NCI-H82 (cell line): ENCODE measurements around the gene ANO3.

ENCODE experiments used
- DNase-seq: peaks from one replicate; lab custom pipeline; 2025; lab: John Stamatoyannopoulos, UW

Gene ANO3

DNA sequence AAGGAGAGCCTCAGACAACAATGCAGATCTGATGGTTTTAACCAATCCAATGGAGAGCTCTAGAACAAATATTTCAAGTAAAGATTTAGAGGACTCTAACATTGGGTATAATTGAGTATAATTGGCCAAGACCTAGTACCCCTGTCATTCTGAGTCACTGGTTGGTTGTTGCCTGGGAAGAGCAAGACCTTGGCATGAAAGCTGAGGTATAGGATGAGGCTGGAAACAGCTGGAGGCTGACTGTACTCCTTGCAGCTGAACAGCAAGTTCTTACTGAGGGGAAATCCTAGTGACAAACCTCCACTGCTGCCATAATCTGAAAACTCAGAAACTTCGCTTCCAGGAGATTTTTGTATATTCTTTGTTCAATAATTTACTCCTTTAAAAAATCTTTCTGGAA is 294.4 kb downstream of the ANO3 start:
- DNase-seq: no peak

DNA sequence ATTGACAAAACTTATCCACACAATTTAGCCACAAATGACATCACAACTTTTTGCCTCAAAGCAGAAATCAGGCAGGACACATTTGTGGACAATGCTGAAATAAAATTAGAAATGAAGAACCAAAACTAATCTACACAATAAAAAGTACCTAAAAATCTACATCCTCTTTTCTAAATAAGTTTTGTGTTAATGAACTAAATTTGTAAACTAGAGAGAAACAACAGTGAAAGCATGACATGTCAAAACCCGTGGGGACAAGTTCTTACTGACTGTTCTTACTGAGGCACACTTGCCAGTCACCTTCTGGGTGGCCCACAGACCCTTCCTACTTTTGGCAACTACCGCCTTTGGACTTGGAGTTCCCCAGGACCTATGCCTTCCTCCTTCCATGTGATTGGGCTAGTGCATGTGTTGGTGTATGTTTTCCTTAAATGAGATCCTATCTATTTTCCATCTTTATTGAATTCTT is 300.8 kb downstream of the ANO3 start:
- DNase-seq: no peak

- peak; percentile 23 for DNase-seq
These were observed 311.4 kb downstream of the ANO3 start for GRCh38 chr11:26643314-26643713.

- peak; percentile 84 for DNase-seq
These were observed 318.0 kb downstream of the ANO3 start for GRCh38 chr11:26649884-26650283.

GRCh38 chr11:26651916-26652315 is 320.0 kb downstream of the ANO3 start:
- no peak for DNase-seq

GRCh38 chr11:26655287-26655686 is 323.4 kb downstream of the ANO3 start:
- no peak for DNase-seq

DNA sequence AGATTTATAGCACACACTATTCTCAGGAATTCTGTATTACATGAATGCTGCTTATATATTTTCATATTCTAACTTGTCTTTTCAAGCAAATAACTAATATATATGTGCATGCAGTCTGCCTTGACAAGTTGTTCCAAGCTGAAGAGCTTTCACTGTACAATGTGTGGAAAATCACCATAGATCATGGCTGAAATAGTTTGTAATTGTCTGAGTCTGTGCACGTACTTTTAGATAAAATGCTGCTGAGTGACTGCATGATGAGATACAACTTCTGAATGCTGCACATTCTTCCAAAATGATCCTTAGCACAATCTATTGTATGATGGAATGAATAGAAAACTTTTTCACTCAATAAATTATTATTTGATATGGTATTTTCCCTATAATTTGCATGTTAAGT is 331.0 kb downstream of the ANO3 start:
- DNase-seq: no peak

GRCh38 chr11:26665036-26665435 is 333.1 kb downstream of the ANO3 start:
- no peak for DNase-seq

DNA sequence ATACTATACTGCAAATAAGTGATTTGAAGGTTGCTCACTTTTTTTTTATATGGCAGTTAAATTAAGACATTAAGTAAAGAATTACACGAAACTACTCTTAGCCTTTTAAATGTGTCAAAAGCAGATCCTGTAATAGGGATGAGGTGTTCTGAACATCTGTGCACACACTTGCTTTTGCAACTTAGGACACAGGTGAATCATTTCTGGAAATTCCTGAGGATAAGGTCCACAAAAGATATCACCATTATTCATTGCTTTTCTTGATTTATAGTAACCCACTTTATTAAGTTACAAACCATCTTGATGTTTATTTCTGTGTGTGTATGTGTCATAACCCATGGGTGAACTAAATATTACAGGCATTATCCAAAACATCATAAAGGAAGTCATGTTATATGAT is 334.0 kb downstream of the ANO3 start:
- DNase-seq: no peak

GRCh38 chr11:26675233-26675928 is 343.5 kb downstream of the ANO3 start:
- DNase-seq: no peak

GRCh38 chr11:26676641-26677040 is 344.7 kb downstream of the ANO3 start:
- DNase-seq: peak; percentile 32

DNA sequence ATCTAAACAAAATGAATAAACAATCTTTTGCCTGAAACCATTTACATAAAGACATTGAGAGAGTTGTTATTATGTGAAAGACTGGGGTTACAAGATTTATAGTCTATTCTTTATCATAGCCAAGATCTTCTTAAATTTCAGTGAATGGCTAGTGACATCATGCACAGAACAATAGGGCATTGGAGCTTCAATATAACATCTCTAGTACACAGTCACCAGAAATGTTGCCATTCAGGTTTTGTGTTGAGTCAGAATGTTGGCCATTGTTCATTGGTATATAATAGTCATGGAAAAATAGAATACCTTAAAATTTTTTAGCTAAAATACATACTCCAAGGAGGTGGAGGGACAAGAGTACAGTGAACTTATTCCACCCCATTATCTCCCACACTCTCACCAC is 345.6 kb downstream of the ANO3 start:
- no peak for DNase-seq

DNA sequence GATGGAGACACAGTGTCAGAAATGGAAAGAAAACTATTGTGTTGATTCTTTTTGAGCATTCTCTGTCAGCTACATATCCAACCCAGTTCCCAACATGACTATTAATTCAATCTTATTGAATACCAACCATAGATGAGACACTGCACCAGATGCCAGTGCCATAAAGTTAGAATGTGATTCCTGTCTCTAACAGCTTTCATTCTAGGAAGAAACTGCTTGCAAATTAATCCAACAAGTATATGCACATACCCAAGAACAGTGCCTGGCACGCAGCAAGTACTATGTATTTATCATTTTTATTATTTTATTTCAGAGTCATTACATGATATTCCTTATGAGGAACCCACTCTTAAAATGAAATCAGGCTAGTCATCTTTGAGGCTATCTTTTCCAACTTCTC is 355.4 kb downstream of the ANO3 start:
- no peak for DNase-seq

GRCh38 chr11:26688701-26689100 is 356.8 kb downstream of the ANO3 start:
- no peak for DNase-seq

DNA sequence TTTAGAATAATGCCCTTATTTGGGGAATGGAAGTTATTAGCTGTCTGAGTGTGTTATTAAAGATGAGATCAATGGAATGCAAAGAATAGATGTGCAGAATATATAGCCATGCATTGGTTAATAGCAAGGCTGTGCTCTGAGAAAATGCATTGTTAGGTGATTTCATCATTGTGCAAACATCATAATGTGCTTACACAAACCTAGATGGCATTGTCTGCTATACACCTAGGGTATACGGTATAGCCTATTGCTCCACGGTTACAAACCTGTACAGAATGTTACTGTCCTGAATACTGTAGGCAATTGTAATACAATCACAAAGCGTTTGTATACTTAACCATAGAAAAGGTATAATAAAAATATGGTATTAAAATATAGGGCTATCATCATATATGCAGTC is 364.4 kb downstream of the ANO3 start:
- DNase-seq: no peak

DNA sequence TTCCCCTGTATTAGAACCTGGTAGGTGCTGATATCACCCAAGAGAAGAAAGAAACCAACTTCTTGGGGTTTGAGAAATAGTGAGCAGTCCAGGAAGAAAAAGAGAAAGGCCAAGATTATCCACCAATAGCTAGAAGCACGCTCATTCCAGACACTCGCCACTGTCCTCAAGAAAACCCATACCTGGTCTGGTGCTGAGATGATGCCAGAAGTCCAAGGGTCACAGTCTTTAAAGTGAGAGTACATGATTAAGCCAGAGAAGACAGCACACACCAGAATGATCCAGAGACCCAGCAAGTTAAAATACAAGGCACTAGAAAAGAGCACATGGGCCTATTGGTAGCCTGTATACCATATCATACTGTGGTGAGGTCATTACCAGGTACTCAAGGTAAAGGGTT is 366.3 kb downstream of the ANO3 start:
- DNase-seq: no peak

GRCh38 chr11:26700574-26701235 is 368.8 kb downstream of the ANO3 start:
- peak; percentile 89 for DNase-seq

- DNase-seq: no peak
These were observed 370.5 kb downstream of the ANO3 start for GRCh38 chr11:26702406-26702805.

DNA sequence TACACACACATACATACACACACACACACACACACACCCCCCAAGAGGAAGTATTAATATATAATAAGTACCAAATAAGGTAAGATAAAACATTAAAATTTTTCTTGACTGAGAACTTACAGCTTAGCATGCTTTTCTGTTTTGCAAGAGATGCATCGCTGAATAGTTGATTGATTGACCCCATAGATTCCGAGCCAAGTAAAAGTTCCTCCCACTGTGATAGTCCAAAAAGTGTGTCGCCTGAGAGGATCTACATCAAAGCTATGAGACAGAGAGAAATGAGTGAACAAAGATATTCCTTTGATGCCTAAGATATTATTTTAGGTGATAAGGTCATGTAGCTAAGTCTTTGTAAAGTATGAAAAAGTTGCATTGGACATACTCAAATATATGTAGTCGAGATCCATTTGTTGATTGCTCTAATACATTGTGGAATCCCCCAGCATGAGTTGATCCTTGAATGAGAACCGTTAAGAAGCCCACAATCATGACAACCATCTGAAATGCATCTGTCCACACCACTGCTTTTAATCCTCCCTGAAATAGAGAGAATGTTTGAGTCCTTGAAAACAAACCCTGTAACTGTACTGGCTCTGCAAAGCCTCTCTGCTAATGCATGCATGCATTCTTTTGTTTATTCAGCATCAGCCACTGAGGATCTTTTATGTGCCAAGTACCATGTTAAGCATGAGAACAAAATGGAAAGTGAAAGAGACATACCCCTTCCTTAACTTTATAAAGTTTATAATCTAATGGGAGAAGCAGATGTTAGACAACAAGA is 371.7 kb downstream of the ANO3 start:
- DNase-seq: no peak

DNA sequence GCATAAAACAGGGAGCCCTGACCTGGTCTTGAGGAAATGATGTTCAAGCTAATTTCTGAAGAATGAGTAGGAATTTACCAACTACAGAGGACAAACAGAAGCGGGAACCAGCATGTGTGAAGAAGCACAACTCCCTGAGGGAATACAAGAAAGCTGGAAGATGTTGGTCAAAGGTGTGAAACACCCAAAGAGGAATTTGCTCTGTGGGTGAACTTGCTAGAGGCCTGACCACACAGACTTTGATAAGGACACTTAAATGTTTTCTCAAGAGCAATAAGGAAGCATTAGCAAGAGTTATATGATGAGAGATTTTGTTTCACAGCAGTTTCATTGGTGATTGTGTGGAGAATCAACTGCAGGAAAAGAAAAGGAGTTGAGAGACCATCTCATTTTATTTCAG is 372.3 kb downstream of the ANO3 start:
- DNase-seq: no peak

GRCh38 chr11:26706181-26706580 is 374.3 kb downstream of the ANO3 start:
- DNase-seq: no peak

DNA sequence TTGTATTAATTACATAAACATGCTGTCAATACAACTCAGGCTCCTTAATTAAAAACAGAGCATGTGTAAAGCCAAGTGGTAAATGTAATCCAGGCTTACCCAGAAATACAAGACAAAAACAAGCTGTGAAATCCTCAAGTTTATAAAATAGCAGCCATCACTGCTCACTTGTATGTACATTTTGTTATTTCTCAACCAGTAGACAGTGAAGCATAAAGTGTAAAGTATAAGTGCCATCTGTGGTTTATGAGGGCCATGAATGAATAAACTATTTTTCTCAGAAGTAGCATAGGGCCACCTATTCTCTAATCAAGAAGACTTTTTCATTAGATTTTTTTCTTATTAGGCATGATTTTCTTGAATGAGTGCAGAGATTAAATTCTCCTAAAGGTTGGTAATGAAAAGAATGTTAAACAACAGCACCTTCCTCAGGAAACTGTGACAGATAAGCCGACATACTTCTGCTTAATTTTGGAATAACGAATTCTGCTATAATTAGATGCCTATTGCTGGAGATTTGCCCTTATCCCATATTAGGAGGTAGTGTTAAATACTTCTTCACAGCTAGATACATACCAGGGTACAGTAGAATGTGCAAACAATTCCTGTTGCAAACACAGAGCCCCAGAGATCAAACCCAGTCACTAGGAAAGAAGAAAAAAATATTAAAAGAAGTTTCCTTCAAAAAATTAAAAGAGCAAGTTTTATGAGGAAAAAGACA is 377.0 kb downstream of the ANO3 start:
- no peak for DNase-seq
